ENCODE data around the gene MITD1.
"Not testable (repeated sequence)": the region's sequence is repeated elsewhere in the genome, so short reads cannot be mapped to it uniquely, and the experiment has no call there.

MITD1 gene

DNA sequence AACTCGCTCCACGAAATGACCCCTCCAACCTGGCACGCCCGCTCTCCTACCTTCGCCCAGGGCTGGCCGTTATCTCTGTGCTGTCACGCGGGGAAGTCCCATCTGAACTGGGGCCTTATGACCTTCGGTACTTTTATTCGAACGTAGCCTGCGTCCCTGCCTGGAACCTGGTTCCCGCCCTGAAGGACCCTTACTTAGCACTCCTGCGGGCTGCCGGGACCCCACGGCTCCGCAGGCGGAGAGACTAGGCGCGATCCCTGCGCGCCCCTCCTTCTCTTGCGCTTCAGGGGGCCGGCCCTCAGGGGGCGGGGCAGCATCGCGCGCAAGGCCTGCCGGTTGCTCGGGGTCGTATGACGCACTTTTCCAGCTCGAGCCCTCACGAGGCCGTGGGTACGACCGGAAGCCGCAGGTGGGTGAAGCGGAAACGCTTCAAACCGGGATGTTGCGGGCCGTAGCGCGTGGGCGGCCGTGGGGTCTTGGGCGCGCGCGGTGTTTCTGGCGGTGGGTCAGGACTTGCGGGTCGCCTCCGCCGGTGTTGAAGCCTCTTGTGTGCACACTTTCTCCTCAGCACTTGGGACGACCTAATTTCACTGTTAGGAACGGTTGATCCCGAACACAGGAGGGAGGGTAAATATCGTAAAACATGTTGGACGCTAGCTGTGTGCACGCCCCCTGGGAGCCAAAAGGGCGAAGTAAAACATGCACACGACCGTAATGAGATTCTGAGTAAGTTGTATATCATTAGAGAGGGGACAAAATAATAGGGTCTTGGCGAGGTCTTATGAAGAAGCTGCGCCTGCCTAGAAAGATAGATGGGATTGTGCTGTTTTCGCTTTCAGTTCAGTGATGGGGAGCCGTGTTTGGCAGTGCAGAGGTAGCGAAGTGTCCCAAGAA, 26.0 kb downstream of the MITD1 start, which contains the start of the genes LIPT1 and TSGA10:
Gene LIPT1, plus strand, starts transcription at position 325 of the 894 bp plus-strand sequence. CDS start 6,991 bp downstream, outside the sequence.
Gene TSGA10, minus strand, starts transcription at position 300 of the 894 bp plus-strand sequence. CDS start 45,503 bp downstream, outside the sequence.
- DNase-seq = peak; percentile 88

- no peak for DNase-seq
Measured at GRCh38 chr2:99153921-99154604, 26.8 kb downstream of the MITD1 start.

DNA sequence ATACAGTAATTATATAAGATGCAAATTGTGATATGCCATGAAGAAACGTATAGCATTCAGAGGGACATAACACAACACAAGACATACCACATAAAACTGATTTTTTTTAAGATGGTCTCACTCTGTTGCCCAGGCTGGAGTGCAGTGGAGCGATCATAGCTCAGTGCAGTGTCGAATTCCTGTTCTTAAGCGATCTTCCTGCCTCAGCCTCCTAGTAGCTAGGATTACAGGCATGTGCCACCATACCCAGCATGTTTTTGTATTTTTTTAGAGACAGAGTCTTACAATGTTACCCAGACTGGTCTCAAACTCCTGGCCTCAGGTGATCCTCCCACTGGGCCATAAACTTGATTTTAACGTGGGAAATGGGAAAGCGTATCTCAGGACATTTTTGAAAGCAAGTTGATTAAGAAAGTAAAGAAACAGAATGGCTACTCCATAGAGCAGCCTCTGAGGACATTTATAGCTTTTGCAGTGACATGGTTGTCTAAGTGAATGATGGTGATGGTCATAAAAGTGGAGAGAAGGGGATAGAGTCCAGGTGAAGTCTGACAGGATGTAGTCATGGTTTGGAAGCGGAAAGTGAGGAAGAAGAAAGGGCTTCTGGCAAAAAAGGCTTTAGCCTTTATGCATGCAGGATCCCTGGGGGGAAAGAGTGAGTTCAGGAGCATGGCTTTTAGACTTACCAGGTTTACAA, 28.5 kb downstream of the MITD1 start:
- DNase-seq = no peak

GRCh38 chr2:99150706-99151105, 30.2 kb downstream of the MITD1 start:
- DNase-seq = peak; percentile 57

DNA sequence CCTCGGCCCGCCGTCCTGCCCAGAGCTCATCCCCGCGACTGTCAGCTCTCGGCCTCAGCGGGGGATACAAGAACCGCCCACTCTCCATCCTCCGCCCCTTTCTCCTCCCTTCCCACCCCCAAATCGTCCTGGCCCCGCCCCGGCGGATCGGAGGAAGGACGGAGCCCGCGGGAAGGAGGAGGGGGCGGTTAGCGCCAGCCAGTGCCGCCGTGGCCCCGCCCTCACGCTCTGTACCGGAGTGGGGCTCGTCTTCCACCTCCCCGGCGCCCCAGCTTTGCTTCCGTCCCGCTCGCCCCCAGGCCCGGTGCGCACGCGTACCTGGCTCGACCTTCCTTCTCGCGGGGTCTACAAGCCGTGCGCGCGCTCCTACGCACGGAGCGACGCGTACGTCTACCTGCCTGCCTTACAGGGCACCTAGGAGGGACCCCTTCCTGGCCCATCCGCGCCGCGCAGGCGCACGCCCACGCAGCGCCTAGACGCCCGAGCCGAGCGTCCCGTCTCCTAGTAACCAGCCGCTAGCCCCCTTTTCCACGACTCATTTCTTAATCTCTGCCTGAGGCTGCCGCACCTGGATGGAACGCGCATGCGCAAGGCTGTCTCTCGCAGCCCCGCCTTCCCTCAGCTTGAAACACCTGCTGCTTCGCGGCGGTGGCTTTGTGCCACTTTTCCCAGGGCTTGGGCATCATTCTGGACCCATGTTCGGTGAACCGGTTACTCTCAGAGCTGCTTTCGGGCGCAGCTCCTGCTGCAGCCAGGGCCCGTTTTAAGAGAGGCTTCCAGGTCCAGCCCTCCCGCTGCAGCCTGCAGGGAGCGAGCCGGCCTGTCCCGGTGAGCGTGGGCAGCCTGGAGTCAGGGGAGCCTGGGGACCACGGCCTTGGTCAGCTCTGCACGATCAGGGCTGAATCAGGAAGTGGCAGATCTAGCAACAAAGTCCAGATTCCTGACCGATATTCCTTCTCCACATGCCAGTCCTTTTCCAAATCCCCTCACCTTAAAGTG, 39.4 kb downstream of the MITD1 start, which contains the start of gene C2orf15:
Gene C2orf15, plus strand, starts transcription at position 598 of the 999 bp plus-strand sequence. CDS start 8,852 bp downstream, outside the sequence.
- peak; percentile 84 for DNase-seq

DNA sequence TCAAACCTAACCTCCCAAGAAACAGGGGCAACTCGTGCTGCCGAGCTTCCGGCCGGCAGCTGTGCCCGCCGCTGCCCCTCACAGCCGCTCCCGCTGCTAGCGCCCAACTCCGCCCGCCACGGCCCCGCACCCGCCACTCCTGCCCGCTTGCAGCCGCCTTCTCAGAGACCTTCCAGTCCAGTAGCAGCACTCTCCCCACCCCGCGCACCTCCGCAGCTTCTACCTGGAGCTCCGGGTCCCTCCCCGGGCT, 40.1 kb downstream of the MITD1 start:
- DNase-seq = no peak

DNA sequence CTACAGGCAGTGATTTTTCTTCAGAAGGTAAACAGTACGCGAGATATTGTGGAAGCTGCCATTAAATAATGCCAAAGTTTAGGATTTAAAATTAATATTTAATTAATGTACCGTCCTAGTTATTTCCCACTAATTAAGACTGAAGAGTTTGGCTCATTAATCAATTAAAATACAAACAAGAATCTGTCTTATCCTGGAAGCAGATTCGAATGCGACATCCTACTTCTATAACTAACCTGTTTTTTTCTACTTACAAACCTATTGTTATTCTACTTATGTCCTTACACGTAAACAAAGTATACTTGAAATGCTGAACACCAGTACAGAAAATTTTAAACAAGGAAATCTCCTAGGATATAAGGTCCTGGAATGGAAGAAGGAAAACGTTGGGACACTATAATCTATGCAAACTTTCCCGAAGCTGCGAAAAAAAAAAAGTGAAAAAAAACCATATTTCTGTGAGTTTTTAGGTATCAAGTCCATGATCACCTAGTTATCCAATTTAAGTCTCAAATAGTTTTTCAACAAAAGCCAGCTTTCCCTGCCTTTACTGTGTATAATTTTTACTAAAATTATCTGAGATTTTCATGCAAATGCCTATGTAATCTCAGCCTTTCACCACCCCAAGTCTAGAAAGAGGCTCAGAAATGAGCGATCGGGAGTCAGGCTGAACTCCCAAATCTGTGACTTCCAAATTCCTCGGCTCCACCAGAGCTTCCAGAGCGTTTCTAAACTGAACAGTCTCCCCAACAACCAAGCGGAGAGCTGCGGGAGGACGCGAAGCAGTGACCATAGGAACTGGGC, 40.6 kb downstream of the MITD1 start:
- peak; percentile 41 for DNase-seq

DNA sequence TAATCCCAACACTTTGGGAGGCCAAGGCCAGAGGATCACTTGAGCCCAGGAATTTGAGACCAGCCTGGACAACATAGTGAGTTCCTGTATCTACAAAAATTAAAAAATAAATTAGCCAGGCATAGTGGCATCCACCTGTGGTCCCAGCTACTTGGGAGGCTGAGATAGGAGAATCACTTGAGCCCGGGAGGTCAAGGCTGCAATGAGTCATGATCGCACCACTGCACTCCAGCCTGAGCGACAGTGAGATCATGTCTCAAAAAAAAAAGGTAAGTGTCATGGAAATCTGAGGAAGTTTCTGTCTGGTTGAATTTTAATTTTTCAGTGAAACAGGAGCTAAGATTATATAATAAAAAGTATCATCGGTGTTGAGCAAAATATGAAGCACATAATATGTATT, 41.9 kb downstream of the MITD1 start:
- DNase-seq = no peak

- DNase-seq = not testable (repeated sequence)
Measured at GRCh38 chr2:99135044-99135556, 45.8 kb downstream of the MITD1 start.

DNA sequence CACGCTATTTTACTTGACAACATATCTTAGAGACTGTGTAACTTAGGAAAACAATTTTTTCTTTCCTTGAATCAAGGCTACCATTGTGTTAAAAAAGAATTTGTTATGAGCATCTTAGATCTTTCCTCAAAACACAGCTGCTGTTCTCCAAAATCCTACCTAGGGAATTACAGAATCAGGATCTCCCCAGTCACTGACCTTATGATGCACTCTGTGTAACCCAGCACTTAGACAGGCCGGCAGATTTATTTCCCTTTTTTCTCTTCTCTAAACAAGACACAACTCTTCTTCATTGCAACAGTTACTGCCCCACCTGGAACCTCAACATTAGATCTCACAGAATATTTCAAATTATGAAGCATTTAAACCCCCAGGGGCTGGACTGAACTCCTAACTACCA, 52.9 kb downstream of the MITD1 start:
- DNase-seq = no peak

Data from HCEC 1CT (cell line).